OCI-LY7 (cell line): ENCODE data around the gene ZNF148. TPM values are rescaled to one million over a fixed set of nuclear protein-coding genes. Genes with fewer than 3 reads are reported as not detected.
"Not testable (repeated sequence)": the region's sequence is repeated elsewhere in the genome, so short reads cannot be mapped to it uniquely, and the experiment has no call there.

ENCODE experiments used
- BruUV-seq: library from RNA; stranded (reverse); fragments of 400-500 nt; replicated peaks from 2 replicates; lab custom pipeline; 2021; lab: Mats Ljungman, UMichigan
- CTCF ChIA-PET: fragments of 300-600 bp; sonication (Branson Sonifier 250); formaldehyde crosslinking; loops from one replicate; lab custom pipeline; 2022; ENCODE audit warnings: antibody characterized with exemption; ENCODE audit not compliant: unreplicated experiment; lab: Charles Lee
- POLR2A ChIA-PET: fragments of 300-600 bp; sonication (Branson Sonifier 250); formaldehyde crosslinking; loops from one replicate; lab custom pipeline; 2022; ENCODE audit warnings: antibody characterized with exemption; lab: Charles Lee
- DNase-seq: peaks from one replicate; pipeline ENCODE4 v3.0.0-alpha.2; 2015; ENCODE audit warnings: low spot score
- H2AFZ ChIP-seq: fragments of 200-600 bp; sonication (generic), shearing (Covaris generic); 2 replicates; pipeline ENCODE4 v1.6.1; 2014; ENCODE audit warnings: mild to moderate bottlenecking, antibody characterized with exemption, low read length, moderate library complexity
- H3K27ac ChIP-seq: fragments of 200-600 bp; sonication (generic); 2 replicates; pipeline ENCODE4 v1.5.1; 2014; ENCODE audit warnings: mixed run types, low read depth, mild to moderate bottlenecking, moderate library complexity, low read length, inconsistent platforms; ENCODE audit not compliant: poor library complexity, severe bottlenecking
- H3K36me3 ChIP-seq: fragments of 200-600 bp; sonication (generic); 2 replicates; pipeline ENCODE4 v1.6.1; 2014; ENCODE audit warnings: mild to moderate bottlenecking, antibody characterized with exemption, low read length, moderate library complexity, mixed read lengths; ENCODE audit not compliant: insufficient read depth
- H3K4me1 ChIP-seq: fragments of 200-600 bp; sonication (generic); 2 replicates; pipeline ENCODE4 v1.5.1; 2014; ENCODE audit warnings: mild to moderate bottlenecking, low read length; ENCODE audit not compliant: insufficient read depth, poor library complexity, severe bottlenecking
- H3K4me2 ChIP-seq: fragments of 200-600 bp; sonication (generic); 2 replicates; pipeline ENCODE4 v1.6.1; 2014; ENCODE audit warnings: mild to moderate bottlenecking, low read length
- H3K4me3 ChIP-seq: fragments of 200-600 bp; sonication (generic); 2 replicates; pipeline ENCODE4 v1.5.1; 2014; ENCODE audit warnings: mild to moderate bottlenecking, low read depth, low read length; ENCODE audit not compliant: poor library complexity, severe bottlenecking
- H3K79me2 ChIP-seq: fragments of 200-600 bp; sonication (generic); 2 replicates; pipeline ENCODE4 v1.6.1; 2016; ENCODE audit warnings: low read depth, mild to moderate bottlenecking, low read length, moderate library complexity, mixed read lengths; ENCODE audit not compliant: insufficient read depth
- H3K9me2 ChIP-seq: fragments of 200-600 bp; sonication (generic); 2 replicates; pipeline ENCODE4 v1.6.1; 2016; ENCODE audit warnings: mild to moderate bottlenecking, low read length, mixed read lengths; ENCODE audit not compliant: insufficient read depth
- H3K9me3 ChIP-seq: fragments of 200-600 bp; sonication (generic); 2 replicates; pipeline ENCODE4 v1.6.1; 2014; ENCODE audit warnings: mild to moderate bottlenecking, mixed run types, low read length, mixed read lengths
- H4K20me1 ChIP-seq: fragments of 200-600 bp; sonication (generic); 2 replicates; pipeline ENCODE4 v1.6.1; 2014; ENCODE audit warnings: mild to moderate bottlenecking, antibody characterized with exemption, low read length, moderate library complexity, mixed read lengths; ENCODE audit not compliant: insufficient read depth
- CTCF ChIP-seq: fragments of 200-600 bp; sonication (generic); conservative IDR thresholded peaks from 2 replicates; pipeline ENCODE4 v1.5.1; 2014; ENCODE audit warnings: mild to moderate bottlenecking, antibody characterized with exemption, low read length, moderate library complexity, mixed read lengths
- EZH2phosphoT487 ChIP-seq: fragments of 200-600 bp; sonication (generic); IDR thresholded peaks from 2 replicates; pipeline ENCODE4 v1.6.1; 2018; ENCODE audit warnings: low read depth, borderline replicate concordance, mild to moderate bottlenecking, mixed run types, antibody characterized with exemption, low read length, moderate library complexity, mixed read lengths
- intact Hi-C: fragments of 100-400 bp; cut with micrococcal nuclease; formaldehyde crosslinking; loops from one replicate; pipeline ENCODE4 v1.10.0; 2022; ENCODE audit not compliant: unreplicated experiment
- total RNA-seq, 2 experiments: library from RNA; depleted of rRNA in 1 of 2; stranded (reverse); fragments of >200 nt in 1 of 2; shearing (Covaris generic) in 1 of 2; gene quantifications; 2 replicates each; pipeline ENCODE4 v1.2.3, GENCODE V29; 2014 to 2022

Gene ZNF148
- total RNA-seq, 2 experiments from 2014 or later: 19.8 to 35.4 TPM

GRCh38 chr3:125349055-125349454, 26.1 kb downstream of the ZNF148 start:
- H3K9me3 ChIP-seq: peaks cover 33% of the 10 kb centered on the region; the same call in 1 of the 2 replicates
- peaks cover 26% of the 10 kb centered on the region for H3K4me1 ChIP-seq
- no peak for DNase-seq
- intact Hi-C loops: no loop called here
- peaks cover 54% of the 10 kb centered on the region for H3K36me3 ChIP-seq
- no peak overlapping the region for H2AFZ ChIP-seq
- no TSS peak for BruUV-seq
- TF ChIP-seq CTCF (no peak), EZH2phosphoT487 (no peak)
- ChIA-PET POLR2A (interaction anchor here (0.7 to 1.1 kb wide), 3 partner anchors 14 to 30 kb away, joined by 3 to 4 read pairs (median 3); no protein-coding TSS in a partner anchor), CTCF (no interaction called here)
- H3K4me3 ChIP-seq: no peak overlapping the region
- peaks cover 100% of the 10 kb centered on the region for H3K79me2 ChIP-seq
- H3K4me2 ChIP-seq: no peak overlapping the region
- 0 out of 2 replicates have a peak, but pooled peaks cover 3% of the 10 kb centered on the region for H4K20me1 ChIP-seq
- no peak overlapping the region for H3K27ac ChIP-seq
- no peaks in the 10 kb centered on the region for H3K9me2 ChIP-seq

- not testable (repeated sequence) for H3K4me3 ChIP-seq, BruUV-seq, H4K20me1 ChIP-seq
These were observed 31.8 kb downstream of the ZNF148 start for GRCh38 chr3:125343367-125343766.

GRCh38 chr3:125340121-125340520, 35.0 kb downstream of the ZNF148 start:
- POLR2A ChIA-PET: no interaction called here
- H4K20me1 ChIP-seq: no peaks in the 10 kb centered on the region
- peaks cover 33% of the 10 kb centered on the region for H3K9me3 ChIP-seq
- TF ChIP-seq EZH2phosphoT487 (no peak), CTCF (no peak)
- H3K4me2 ChIP-seq: no peak overlapping the region
- CTCF ChIA-PET: no interaction called here
- intact Hi-C loops: no loop called here
- H2AFZ ChIP-seq: no peak overlapping the region
- H3K79me2 ChIP-seq: peaks cover 98% of the 10 kb centered on the region
- H3K27ac ChIP-seq: no peak overlapping the region
- no peaks in the 10 kb centered on the region for H3K9me2 ChIP-seq
- H3K36me3 ChIP-seq: peaks cover 30% of the 10 kb centered on the region
- H3K4me3 ChIP-seq: no peak overlapping the region
- DNase-seq: no peak
- H3K4me1 ChIP-seq: no peaks in the 10 kb centered on the region
- no TSS peak for BruUV-seq

More at GRCh38 chr3:125343367-125343766, 31.8 kb downstream of the ZNF148 start:
- POLR2A ChIA-PET, H3K4me2 ChIP-seq, H2AFZ ChIP-seq, CTCF ChIA-PET, H3K27ac ChIP-seq, intact Hi-C loops, DNase-seq, H3K9me2 ChIP-seq, H3K4me1 ChIP-seq: not testable (repeated sequence)
- peaks cover 52% of the 10 kb centered on the region for H3K9me3 ChIP-seq
- H3K79me2 ChIP-seq: peaks cover 99% of the 10 kb centered on the region
- H3K36me3 ChIP-seq: peaks cover 48% of the 10 kb centered on the region
